IPS-11a (cell line): ENCODE results near the gene ARHGAP24.

Experiments
- H3K4me3 ChIP-seq: one replicate; pipeline ENCODE4 v1.5.1; 2013; ENCODE audit warnings: low read depth, low read length, control low read depth

ARHGAP24 gene

GRCh38 chr4:85474818-85475630, at the start of gene ARHGAP24:
TSS of gene ARHGAP24 (plus strand) at chr4:85475150.
- peak within 1 kb of the TSS; percentile 61 for H3K4me3 ChIP-seq

GRCh38 chr4:85426366-85426765, 48.6 kb upstream of the ARHGAP24 start:
- H3K4me3 ChIP-seq, result no peak overlapping the region

DNA sequence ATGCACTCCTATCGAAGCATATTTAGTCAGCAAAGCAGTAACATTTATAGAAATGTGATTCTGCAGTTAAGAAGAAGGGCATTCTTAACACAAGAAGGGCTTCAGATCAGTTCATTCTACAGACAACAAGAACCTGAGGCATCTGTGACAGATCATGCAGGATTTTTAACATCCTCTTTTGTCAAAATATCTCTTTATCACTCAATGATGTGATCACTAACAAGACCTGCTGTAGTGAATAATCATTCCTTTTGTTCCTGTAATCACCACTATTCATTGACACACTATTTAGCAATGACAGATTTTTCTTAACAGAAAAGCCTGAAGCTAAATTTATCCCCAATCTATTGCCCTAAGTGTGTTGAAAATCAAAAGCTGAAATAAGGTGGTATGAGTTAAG, 47.8 kb upstream of the ARHGAP24 start:
- no peak overlapping the region for H3K4me3 ChIP-seq

- H3K4me3 ChIP-seq, result no peak overlapping the region
Measured at GRCh38 chr4:85430226-85430625, 44.7 kb upstream of the ARHGAP24 start.

DNA sequence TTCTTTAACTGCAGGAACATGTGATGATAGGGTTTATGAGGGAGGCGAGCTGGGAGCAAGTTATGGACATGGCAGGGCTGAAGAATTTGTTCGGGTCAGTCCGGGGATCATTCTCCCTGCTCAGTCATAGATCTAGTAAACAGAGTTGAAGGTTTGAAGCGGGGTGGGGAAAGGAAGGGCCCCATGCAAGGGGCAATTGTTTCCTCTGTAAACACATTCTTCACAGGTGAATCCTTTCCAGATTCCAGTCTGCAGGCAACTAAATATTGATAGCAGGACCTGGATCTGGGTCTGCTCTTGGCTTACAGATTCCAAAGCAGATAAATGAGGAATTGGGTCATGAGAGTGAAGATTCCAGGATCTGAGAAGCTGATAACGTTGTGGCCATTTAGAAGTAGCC, 44.3 kb upstream of the ARHGAP24 start:
- H3K4me3 ChIP-seq, result no peak overlapping the region

DNA sequence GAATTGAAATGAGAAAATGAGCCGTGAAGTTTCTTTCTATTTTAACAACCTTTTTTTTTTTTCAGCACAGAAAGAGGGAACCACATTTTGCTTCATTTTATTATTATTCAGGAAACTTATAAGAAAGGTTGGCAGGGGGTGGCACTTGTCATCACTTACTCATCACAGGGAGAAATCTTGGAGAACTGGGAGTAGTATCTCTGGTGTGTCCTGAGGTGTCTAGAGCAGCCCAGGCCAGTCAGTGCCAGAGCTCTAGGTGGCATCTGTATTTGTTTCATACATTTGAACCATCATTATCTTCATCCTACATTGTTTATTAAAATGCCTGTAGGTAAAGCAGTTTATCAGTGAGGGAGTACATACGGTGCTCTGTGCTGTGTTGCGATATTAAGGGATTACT, 43.8 kb upstream of the ARHGAP24 start:
- H3K4me3 ChIP-seq, result no peak overlapping the region

DNA sequence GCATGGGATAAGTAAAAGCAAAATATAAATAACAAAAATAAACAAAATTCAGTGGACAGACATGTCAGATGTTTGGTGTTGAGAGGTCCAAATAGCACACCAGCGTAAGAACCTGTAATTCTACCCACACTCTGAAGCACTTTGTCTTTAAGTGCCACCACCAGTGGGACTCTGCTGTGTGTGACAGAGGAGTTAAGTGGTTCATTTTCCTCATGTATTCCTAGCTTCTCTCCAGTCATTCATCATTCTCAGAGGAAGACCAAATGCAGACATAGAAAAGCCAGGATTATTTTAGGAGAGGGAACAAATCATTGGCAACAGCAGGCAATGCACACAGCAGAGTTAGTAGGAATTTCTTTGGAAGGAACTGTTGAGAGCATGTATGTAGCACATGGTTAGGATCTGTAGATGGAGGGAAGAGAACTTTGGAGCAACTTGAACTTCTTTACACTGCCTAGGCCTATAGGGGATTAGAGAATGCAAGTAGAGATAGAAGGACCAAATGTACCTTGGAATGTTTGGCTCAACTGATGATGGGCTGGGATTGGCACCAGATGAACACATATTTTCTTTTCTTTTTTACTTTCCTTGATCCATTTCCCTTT, 43.0 kb upstream of the ARHGAP24 start:
- no peak overlapping the region for H3K4me3 ChIP-seq

GRCh38 chr4:85445050-85445639, 29.8 kb upstream of the ARHGAP24 start:
- H3K4me3 ChIP-seq, result no peak overlapping the region

GRCh38 chr4:85446141-85446861, 28.6 kb upstream of the ARHGAP24 start:
- no peak overlapping the region for H3K4me3 ChIP-seq

- no peak overlapping the region for H3K4me3 ChIP-seq
Measured at GRCh38 chr4:85448906-85449890, 25.8 kb upstream of the ARHGAP24 start.

- no peak overlapping the region for H3K4me3 ChIP-seq
Measured at GRCh38 chr4:85452058-85452731, 22.8 kb upstream of the ARHGAP24 start.

- no peak overlapping the region for H3K4me3 ChIP-seq
Measured at GRCh38 chr4:85455942-85456341, 19.0 kb upstream of the ARHGAP24 start.

- H3K4me3 ChIP-seq, result no peak overlapping the region
Measured at GRCh38 chr4:85457752-85458467, 17.0 kb upstream of the ARHGAP24 start.

DNA sequence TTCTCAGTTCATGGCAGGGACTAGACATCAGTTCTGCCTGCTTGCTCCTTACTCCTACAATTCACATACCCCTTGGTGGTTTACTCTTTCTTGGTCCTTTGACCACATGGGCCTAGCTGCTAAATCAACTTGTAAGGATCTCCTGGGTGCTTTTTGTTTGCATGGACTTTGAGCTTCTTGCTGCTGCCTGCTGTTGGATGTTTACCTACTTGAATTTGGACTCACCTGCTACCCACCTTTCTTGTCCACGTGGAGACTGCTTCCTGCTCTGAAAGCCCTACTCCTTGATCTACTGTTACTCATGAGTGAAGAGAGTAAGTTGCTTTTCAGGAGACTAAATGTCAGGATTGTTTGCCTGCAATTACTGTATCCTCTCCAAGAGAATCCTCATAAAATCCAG, 15.2 kb upstream of the ARHGAP24 start:
- no peak overlapping the region for H3K4me3 ChIP-seq

DNA sequence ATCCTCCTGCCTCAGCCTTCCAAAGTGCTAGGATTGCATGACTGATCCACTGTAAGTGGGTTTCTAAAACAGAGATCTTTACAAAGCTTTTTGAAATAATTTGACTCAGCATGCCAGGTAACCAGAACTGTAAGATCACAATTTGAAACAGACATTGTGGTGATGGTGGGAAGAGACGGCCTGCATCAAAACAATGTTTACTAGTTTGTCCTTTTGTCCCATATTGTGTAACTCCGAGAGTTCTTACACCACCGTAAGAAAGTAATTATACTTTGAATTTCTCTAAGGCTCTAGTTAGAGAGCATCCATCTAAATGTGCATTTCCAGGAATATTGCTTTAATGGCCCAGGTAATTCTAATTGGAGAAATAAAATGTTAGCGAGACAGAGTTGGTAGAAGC, 594 bp upstream of the ARHGAP24 start:
- no peak overlapping the region for H3K4me3 ChIP-seq

- peak overlapping the region; percentile 61 for H3K4me3 ChIP-seq
Measured at GRCh38 chr4:85475631-85476233, 782 bp downstream of the ARHGAP24 start.

DNA sequence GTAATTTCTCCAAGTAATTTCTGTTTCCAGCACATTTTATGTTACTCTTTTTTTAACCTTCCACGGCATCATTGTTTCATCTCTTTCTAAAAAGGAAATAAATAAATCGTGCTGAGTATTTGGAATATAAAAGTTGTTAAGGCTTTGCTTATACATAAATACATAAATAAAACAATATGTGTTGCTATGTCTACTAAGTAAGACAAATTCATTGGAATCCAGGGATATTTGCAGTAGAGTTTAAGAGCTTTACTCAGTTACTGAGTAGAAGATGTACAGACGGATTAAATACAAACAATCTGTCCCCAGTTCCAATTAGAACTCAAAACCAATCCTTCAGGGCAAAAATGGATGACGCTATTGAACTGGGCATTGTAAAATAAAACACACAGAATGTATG, 1.4 kb downstream of the ARHGAP24 start:
- no peak overlapping the region for H3K4me3 ChIP-seq

DNA sequence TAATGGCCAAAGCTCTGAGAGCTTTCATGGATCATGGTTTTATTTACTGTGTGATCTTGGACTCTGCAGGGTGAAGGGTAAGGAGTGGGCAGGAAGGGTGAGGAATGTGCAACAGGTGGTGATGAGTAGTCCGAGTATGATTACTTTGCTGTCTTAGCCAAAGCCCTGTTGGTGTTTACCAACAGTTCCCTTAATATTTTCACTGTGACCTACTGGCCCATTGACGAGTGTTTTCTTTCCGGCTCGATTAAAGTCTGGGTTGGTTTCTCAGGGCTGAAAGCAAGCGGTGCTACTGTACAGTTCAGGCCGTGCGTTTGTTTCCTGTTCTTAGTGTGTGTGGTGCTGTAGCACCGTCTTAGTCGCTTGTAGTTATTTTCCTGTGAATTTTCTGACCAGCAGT, 2.6 kb downstream of the ARHGAP24 start:
- H3K4me3 ChIP-seq, result no peak overlapping the region

GRCh38 chr4:85478576-85478975, 3.6 kb downstream of the ARHGAP24 start:
- H3K4me3 ChIP-seq, result no peak overlapping the region
